ENCODE measurements around the gene RIPK1.
"Not testable (repeated sequence)": the region's sequence is repeated elsewhere in the genome, so short reads cannot be mapped to it uniquely, and the experiment has no call there.

RIPK1 gene

GRCh38 chr6:3057063-3057770, 11.1 kb upstream of the RIPK1 start:
- H3K4me2 ChIP-seq (ENCODE audit: low read depth, low read length, poor library complexity, severe bottlenecking) = no peak overlapping the region
- H3K4me3 ChIP-seq (ENCODE audit: insufficient read depth, low read length, poor library complexity, severe bottlenecking) = no peak overlapping the region
- peaks cover 14% of the 10 kb centered on the region; the same call in 1 of the 2 replicates for H3F3A ChIP-seq (ENCODE audit: insufficient read depth)
- H3K9ac ChIP-seq (ENCODE audit: low read length) = no peak overlapping the region
- H3K27ac ChIP-seq (ENCODE audit: low read depth, low read length) = no peak overlapping the region
- no peaks in the 10 kb centered on the region for H4K20me1 ChIP-seq (ENCODE audit: low read depth, low read length)
- no peak overlapping the region for H2AFZ ChIP-seq (ENCODE audit: low read depth, low read length, severe bottlenecking)
- TF ChIP-seq EZH2phosphoT487 (conservative IDR thresholded peaks at IDR 0.05; ENCODE audit: low read length) (no peak), CTCF (IDR thresholded peaks at IDR 0.05; ENCODE audit: insufficient read depth, low read length, poor library complexity, severe bottlenecking) (no peak)
- H3K9me2 ChIP-seq (replicated peaks; ENCODE audit: insufficient read depth, low read length) = no peaks in the 10 kb centered on the region
- H3K9me3 ChIP-seq (ENCODE audit: insufficient read depth, low read length) = no peaks in the 10 kb centered on the region
- H3K79me2 ChIP-seq (ENCODE audit: insufficient read depth, low read length) = no peaks in the 10 kb centered on the region
- no peaks in the 10 kb centered on the region for H3K36me3 ChIP-seq (ENCODE audit: low read length)
- no peaks in the 10 kb centered on the region for H3K27me3 ChIP-seq (ENCODE audit: low read length)

- H3K4me2 ChIP-seq (ENCODE audit: low read depth, low read length, poor library complexity, severe bottlenecking) = no peak overlapping the region
- no peak overlapping the region for H3K27ac ChIP-seq (ENCODE audit: low read depth, low read length)
- no peaks in the 10 kb centered on the region for H3K9me3 ChIP-seq (ENCODE audit: insufficient read depth, low read length)
- no peaks in the 10 kb centered on the region for H4K20me1 ChIP-seq (ENCODE audit: low read depth, low read length)
- no peak overlapping the region for H3K4me3 ChIP-seq (ENCODE audit: insufficient read depth, low read length, poor library complexity, severe bottlenecking)
- no peak overlapping the region for H2AFZ ChIP-seq (ENCODE audit: low read depth, low read length, severe bottlenecking)
- H3K79me2 ChIP-seq (ENCODE audit: insufficient read depth, low read length) = no peaks in the 10 kb centered on the region
- H3K27me3 ChIP-seq (ENCODE audit: low read length) = no peaks in the 10 kb centered on the region
- peaks cover 15% of the 10 kb centered on the region; the same call in 1 of the 2 replicates for H3F3A ChIP-seq (ENCODE audit: insufficient read depth)
- H3K9me2 ChIP-seq (replicated peaks; ENCODE audit: insufficient read depth, low read length) = no peaks in the 10 kb centered on the region
- no peaks in the 10 kb centered on the region for H3K36me3 ChIP-seq (ENCODE audit: low read length)
- no peak overlapping the region for H3K9ac ChIP-seq (ENCODE audit: low read length)
- no peak for TF ChIP-seq EZH2phosphoT487 (conservative IDR thresholded peaks at IDR 0.05; ENCODE audit: low read length)
- no peak for TF ChIP-seq CTCF (IDR thresholded peaks at IDR 0.05; ENCODE audit: insufficient read depth, low read length, poor library complexity, severe bottlenecking)
Measured at GRCh38 chr6:3058957-3059356, 9.3 kb upstream of the RIPK1 start.

- not testable (repeated sequence) for H4K20me1 ChIP-seq (ENCODE audit: low read depth, low read length); H3K9me2 ChIP-seq (replicated peaks; ENCODE audit: insufficient read depth, low read length); H3K79me2 ChIP-seq (ENCODE audit: insufficient read depth, low read length); H3K9ac ChIP-seq (ENCODE audit: low read length); H3K9me3 ChIP-seq (ENCODE audit: insufficient read depth, low read length); H3K36me3 ChIP-seq (ENCODE audit: low read length); H3K4me2 ChIP-seq (ENCODE audit: low read depth, low read length, poor library complexity, severe bottlenecking); H3K4me3 ChIP-seq (ENCODE audit: insufficient read depth, low read length, poor library complexity, severe bottlenecking); H3F3A ChIP-seq (ENCODE audit: insufficient read depth); H3K27me3 ChIP-seq (ENCODE audit: low read length); H2AFZ ChIP-seq (ENCODE audit: low read depth, low read length, severe bottlenecking); H3K27ac ChIP-seq (ENCODE audit: low read depth, low read length)
Measured at GRCh38 chr6:3060092-3060491, 8.2 kb upstream of the RIPK1 start.

- Histone ChIP-seq H4K20me1 (ENCODE audit: low read depth, low read length) (no peaks in the 10 kb centered on the region), H3K9ac (ENCODE audit: low read length) (no peak overlapping the region), H3K4me2 (ENCODE audit: low read depth, low read length, poor library complexity, severe bottlenecking) (peak overlapping the region; percentile 19), H3K27me3 (ENCODE audit: low read length) (no peaks in the 10 kb centered on the region), H3F3A (ENCODE audit: insufficient read depth) (peaks cover 17% of the 10 kb centered on the region; the same call in 1 of the 2 replicates), H3K9me2 (replicated peaks; ENCODE audit: insufficient read depth, low read length) (no peaks in the 10 kb centered on the region), H3K79me2 (ENCODE audit: insufficient read depth, low read length) (no peaks in the 10 kb centered on the region), H3K4me3 (ENCODE audit: insufficient read depth, low read length, poor library complexity, severe bottlenecking) (no peak overlapping the region), H2AFZ (ENCODE audit: low read depth, low read length, severe bottlenecking) (no peak overlapping the region), H3K9me3 (ENCODE audit: insufficient read depth, low read length) (no peaks in the 10 kb centered on the region), H3K27ac (ENCODE audit: low read depth, low read length) (no peak overlapping the region), H3K36me3 (ENCODE audit: low read length) (no peaks in the 10 kb centered on the region)
- TF ChIP-seq EZH2phosphoT487 (conservative IDR thresholded peaks at IDR 0.05; ENCODE audit: low read length) (no peak), CTCF (IDR thresholded peaks at IDR 0.05; ENCODE audit: insufficient read depth, low read length, poor library complexity, severe bottlenecking) (no peak)
Measured at GRCh38 chr6:3061501-3061941, 6.8 kb upstream of the RIPK1 start.

GRCh38 chr6:3063340-3063732, 5.0 kb upstream of the RIPK1 start:
- Histone ChIP-seq H3F3A (ENCODE audit: insufficient read depth) (peaks cover 32% of the 10 kb centered on the region), H3K4me3 (ENCODE audit: insufficient read depth, low read length, poor library complexity, severe bottlenecking) (peak overlapping the region; percentile 75), H3K9ac (ENCODE audit: low read length) (peak overlapping the region; percentile 65), H3K4me2 (ENCODE audit: low read depth, low read length, poor library complexity, severe bottlenecking) (peak overlapping the region; percentile 46), H2AFZ (ENCODE audit: low read depth, low read length, severe bottlenecking) (peak overlapping the region; percentile 93)
- not testable (repeated sequence) for H3K27ac ChIP-seq (ENCODE audit: low read depth, low read length); H3K9me2 ChIP-seq (replicated peaks; ENCODE audit: insufficient read depth, low read length); H3K27me3 ChIP-seq (ENCODE audit: low read length); H3K36me3 ChIP-seq (ENCODE audit: low read length); H3K79me2 ChIP-seq (ENCODE audit: insufficient read depth, low read length); H3K9me3 ChIP-seq (ENCODE audit: insufficient read depth, low read length); H4K20me1 ChIP-seq (ENCODE audit: low read depth, low read length)

Measured in SU-DHL-6 (cell line).